Measurements from ENCODE around the gene SLC16A11. TPM values are rescaled to one million over a fixed set of nuclear protein-coding genes. Genes with fewer than 3 reads are reported as not detected.

The SLC16A11 gene
- total and polyA plus RNA-seq, 2 donors from 2014 or later: 2.1 to 7.8 TPM

GRCh38 chr17:7011415-7011814 lies 32.5 kb downstream of the SLC16A11 start:
- H3K36me3 ChIP-seq (ENCODE audit: control insufficient read depth in 2 of 3, insufficient read depth in 3 of 3, low read length in 3 of 3): peaks cover 0 to 6% (median 0%) of the 10 kb centered on the region in 3 donors
- no peak for TF ChIP-seq CTCF (IDR thresholded peaks at IDR 0.05; ENCODE audit: borderline replicate concordance, extremely low read depth, insufficient read depth)
- intact Hi-C loops (cut with DNase I): no loop called here
- H3K27ac ChIP-seq (ENCODE audit: low read depth in 2 of 2, low read length in 2 of 2): no peak overlapping the region
- H3K9ac ChIP-seq (ENCODE audit: low read length in 3 of 3): peak overlapping the region; percentile 17 to 94 (median 81)
- DNase-seq (no peak), FAIRE-seq (no peak)
- no peaks in the 10 kb centered on the region for H3K9me3 ChIP-seq (ENCODE audit: control insufficient read depth in 2 of 3, insufficient read depth in 1 of 3, low read length in 3 of 3)
- peak overlapping the region; percentile 80 to 95 (median 92) for H3K4me3 ChIP-seq (ENCODE audit: low read length in 3 of 3)
- peaks cover 0 to 30% (median 13%) of the 10 kb centered on the region in 3 donors for H3K4me1 ChIP-seq (ENCODE audit: control insufficient read depth in 2 of 3, insufficient read depth in 2 of 3, low read depth in 1 of 3, low read length in 3 of 3)
- H3K27me3 ChIP-seq (ENCODE audit: control insufficient read depth, insufficient read depth, low read length): no peaks in the 10 kb centered on the region

DNA sequence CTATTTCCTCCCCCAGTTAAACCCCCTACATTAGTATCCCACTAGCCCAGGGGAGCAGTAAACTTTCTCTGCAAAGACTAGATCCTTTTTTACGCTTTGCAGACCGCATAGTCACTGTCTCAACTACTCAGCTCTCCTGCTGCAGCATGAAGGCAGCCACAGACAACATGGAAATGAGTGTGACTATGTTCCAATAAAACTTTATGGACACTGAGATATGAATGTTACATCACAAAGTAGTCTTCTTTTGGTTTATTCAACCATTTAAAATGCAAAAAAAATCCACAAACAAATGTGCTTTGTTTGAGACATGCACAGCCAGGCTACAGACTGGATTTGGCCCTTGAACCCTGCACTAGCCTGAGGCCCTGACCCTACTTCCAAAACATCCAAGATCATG lies 33.4 kb downstream of the SLC16A11 start:
- no peak for DNase-seq
- no peaks in the 10 kb centered on the region for H3K9me3 ChIP-seq (ENCODE audit: control insufficient read depth in 2 of 3, insufficient read depth in 1 of 3, low read length in 3 of 3)
- peaks cover 0 to 27% (median 13%) of the 10 kb centered on the region in 3 donors for H3K4me1 ChIP-seq (ENCODE audit: control insufficient read depth in 2 of 3, insufficient read depth in 2 of 3, low read depth in 1 of 3, low read length in 3 of 3)
- intact Hi-C loops (cut with DNase I): no loop called here
- H3K27ac ChIP-seq (ENCODE audit: low read depth in 2 of 2, low read length in 2 of 2): no peak overlapping the region
- no peaks in the 10 kb centered on the region for H3K27me3 ChIP-seq (ENCODE audit: control insufficient read depth, insufficient read depth, low read length)
- no peak for FAIRE-seq
- TF ChIP-seq CTCF (IDR thresholded peaks at IDR 0.05; ENCODE audit: borderline replicate concordance, extremely low read depth, insufficient read depth): no peak
- H3K9ac ChIP-seq (ENCODE audit: low read length in 3 of 3): peak overlapping the region in 1 of 3 donors; percentile 81
- peaks cover 0 to 6% (median 0%) of the 10 kb centered on the region in 3 donors for H3K36me3 ChIP-seq (ENCODE audit: control insufficient read depth in 2 of 3, insufficient read depth in 3 of 3, low read length in 3 of 3)
- peak overlapping the region in 2 of 3 donors; percentile 31 to 80 for H3K4me3 ChIP-seq (ENCODE audit: low read length in 3 of 3)

DNA sequence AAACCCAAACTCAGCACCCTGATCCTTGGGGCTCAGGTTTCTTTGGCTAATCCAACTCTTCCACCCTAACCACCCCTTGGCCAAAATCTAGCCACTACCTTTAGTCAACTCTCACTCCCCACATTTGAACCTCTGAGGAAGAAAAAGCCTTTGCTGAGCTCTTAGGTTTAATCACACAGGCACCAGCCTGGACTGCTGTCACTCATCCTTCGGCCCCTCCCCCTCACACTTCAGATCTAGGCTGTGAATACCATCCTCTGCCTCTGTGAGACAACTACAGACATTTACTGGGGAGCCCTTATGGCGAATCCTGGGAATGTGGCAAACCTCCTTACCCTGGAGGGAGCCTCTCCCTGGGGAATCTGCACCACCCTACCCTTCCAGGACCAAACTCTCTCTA lies 36.7 kb downstream of the SLC16A11 start:
- no peak for DNase-seq
- no peak for FAIRE-seq
- no peak for TF ChIP-seq CTCF (IDR thresholded peaks at IDR 0.05; ENCODE audit: borderline replicate concordance, extremely low read depth, insufficient read depth)
- no peak overlapping the region for H3K4me3 ChIP-seq (ENCODE audit: low read length in 3 of 3)
- intact Hi-C loops (cut with DNase I): loop anchor here (5.0 to 10.0 kb wide), 2 partner anchors 90 to 332 kb away; no protein-coding TSS in a partner anchor
- H3K27ac ChIP-seq (ENCODE audit: low read depth in 2 of 2, low read length in 2 of 2): no peak overlapping the region
- H3K4me1 ChIP-seq (ENCODE audit: control insufficient read depth in 2 of 3, insufficient read depth in 2 of 3, low read depth in 1 of 3, low read length in 3 of 3): peaks cover 0 to 16% (median 8%) of the 10 kb centered on the region in 3 donors
- H3K36me3 ChIP-seq (ENCODE audit: control insufficient read depth in 2 of 3, insufficient read depth in 3 of 3, low read length in 3 of 3): peaks cover 0 to 8% (median 3%) of the 10 kb centered on the region in 3 donors
- no peak overlapping the region for H3K9ac ChIP-seq (ENCODE audit: low read length in 3 of 3)
- H3K27me3 ChIP-seq (ENCODE audit: control insufficient read depth, insufficient read depth, low read length): no peaks in the 10 kb centered on the region
- H3K9me3 ChIP-seq (ENCODE audit: control insufficient read depth in 2 of 3, insufficient read depth in 1 of 3, low read length in 3 of 3): no peaks in the 10 kb centered on the region

DNA sequence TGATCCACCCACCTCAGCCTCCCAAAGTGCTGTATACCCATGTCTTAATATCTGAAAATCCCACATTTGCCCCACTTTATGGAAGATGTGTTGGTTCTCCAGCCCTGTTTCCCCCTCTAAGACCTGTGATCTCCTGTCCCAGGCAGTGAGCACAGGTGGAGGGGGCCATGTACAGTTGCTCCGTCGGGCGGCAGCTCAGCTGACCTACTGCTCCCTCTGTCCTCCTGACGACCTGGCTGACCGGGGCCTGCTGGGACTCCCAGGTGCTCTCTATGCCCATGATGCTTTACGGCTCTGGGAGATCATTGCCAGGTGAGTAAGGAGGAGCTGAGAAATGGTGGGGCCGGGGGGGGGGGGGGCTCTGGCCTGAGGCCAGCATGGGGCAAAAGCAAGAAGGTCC lies 38.2 kb downstream of the SLC16A11 start:
- Histone ChIP-seq H3K9ac (ENCODE audit: low read length in 3 of 3) (no peak overlapping the region), H3K9me3 (ENCODE audit: control insufficient read depth in 2 of 3, insufficient read depth in 1 of 3, low read length in 3 of 3) (no peaks in the 10 kb centered on the region), H3K27me3 (ENCODE audit: control insufficient read depth, insufficient read depth, low read length) (no peaks in the 10 kb centered on the region), H3K27ac (ENCODE audit: low read depth in 2 of 2, low read length in 2 of 2) (no peak overlapping the region), H3K36me3 (ENCODE audit: control insufficient read depth in 2 of 3, insufficient read depth in 3 of 3, low read length in 3 of 3) (peaks cover 0 to 17% (median 15%) of the 10 kb centered on the region in 3 donors), H3K4me3 (ENCODE audit: low read length in 3 of 3) (no peak overlapping the region), H3K4me1 (ENCODE audit: control insufficient read depth in 2 of 3, insufficient read depth in 2 of 3, low read depth in 1 of 3, low read length in 3 of 3) (peaks cover 0 to 11% (median 8%) of the 10 kb centered on the region in 3 donors)
- TF ChIP-seq CTCF (IDR thresholded peaks at IDR 0.05; ENCODE audit: borderline replicate concordance, extremely low read depth, insufficient read depth): no peak
- FAIRE-seq (no peak), DNase-seq (peak in 1 of 5 donors; percentile 53)
- intact Hi-C loops (cut with DNase I): loop anchor here (5.0 to 10.0 kb wide), 2 partner anchors 88 to 331 kb away; no protein-coding TSS in a partner anchor
